Stimulated activated naive CD8-positive, alpha-beta T cell treated with anti-CD3 and anti-CD28 coated beads, Interleukin-15, Interleukin-2, amounts not matched to agents 100 ng/mL and 50 ng/mL, for 24 hours (primary cell): ENCODE data around the gene NCK1.
"Not testable (repeated sequence)": the region's sequence is repeated elsewhere in the genome, so short reads cannot be mapped to it uniquely, and the experiment has no call there.

ENCODE experiments used
- H3K27ac Mint-ChIP-seq: one replicate; pipeline ENCODE4 v1.8.0; 2021; ENCODE audit warnings: mild to moderate bottlenecking, mixed read lengths
- H3K27me3 Mint-ChIP-seq: one replicate; pipeline ENCODE4 v1.8.0; 2021; ENCODE audit warnings: mixed read lengths
- H3K36me3 Mint-ChIP-seq: one replicate; pipeline ENCODE4 v1.8.0; 2021; ENCODE audit warnings: low read depth, mixed read lengths
- H3K4me1 Mint-ChIP-seq: one replicate; pipeline ENCODE4 v1.8.0; 2021; ENCODE audit warnings: low read depth, mixed read lengths
- H3K4me3 Mint-ChIP-seq: one replicate; pipeline ENCODE4 v1.8.0; 2021; ENCODE audit warnings: mild to moderate bottlenecking, mixed read lengths
- H3K9me3 Mint-ChIP-seq: one replicate; pipeline ENCODE4 v1.8.0; 2021; ENCODE audit warnings: mixed read lengths

NCK1 gene

DNA sequence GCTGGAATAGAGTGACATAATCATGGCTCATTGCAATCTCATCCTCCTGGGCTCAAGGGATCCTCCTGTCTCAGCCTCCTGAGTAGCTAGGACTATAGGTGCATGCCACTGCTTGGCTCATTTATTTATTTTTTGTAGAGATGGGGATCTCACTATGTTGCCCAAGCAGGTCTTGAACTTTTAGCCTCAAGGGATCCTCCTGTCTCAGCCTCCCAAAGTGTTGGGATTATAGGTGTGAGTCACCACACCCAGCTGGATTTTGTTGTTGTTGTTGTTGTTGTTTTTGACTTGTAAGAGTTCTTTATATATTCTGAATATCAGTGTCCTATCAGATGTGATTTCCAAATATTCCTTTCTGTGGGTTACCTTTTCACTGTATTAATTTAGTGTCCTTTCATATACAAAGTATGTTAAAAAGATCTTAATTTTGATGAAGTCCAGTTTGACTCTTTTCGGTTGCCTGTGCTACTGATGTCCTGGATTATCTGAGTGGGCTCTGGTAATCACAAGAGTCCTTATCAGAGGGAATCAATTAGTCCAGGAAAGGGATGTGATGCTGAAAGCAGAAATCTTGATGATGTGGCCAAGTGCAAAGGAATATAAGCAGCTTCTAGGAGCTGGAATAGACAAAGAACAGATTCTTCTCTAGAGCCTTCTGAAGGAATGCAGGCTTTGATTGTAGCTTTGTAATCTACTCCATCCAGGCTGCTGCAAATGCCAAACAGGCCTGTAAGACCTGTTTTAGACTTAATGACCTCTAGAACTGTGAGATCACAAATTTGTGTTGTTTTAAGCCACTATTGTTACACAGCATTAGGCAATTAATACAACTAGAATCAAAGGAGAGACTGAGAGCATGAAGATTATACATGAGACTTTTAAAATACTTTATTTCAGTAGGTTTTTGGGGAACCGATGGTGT lies 30.2 kb downstream of the NCK1 start:
- peaks cover 47% of the 10 kb centered on the region for H3K36me3 Mint-ChIP-seq
- peaks cover 8% of the 10 kb centered on the region for H3K9me3 Mint-ChIP-seq
- H3K27me3 Mint-ChIP-seq = no peaks in the 10 kb centered on the region
- peaks cover 57% of the 10 kb centered on the region for H3K4me1 Mint-ChIP-seq
- H3K4me3 Mint-ChIP-seq = no peak overlapping the region
- no peak overlapping the region for H3K27ac Mint-ChIP-seq

- Mint-ChIP-seq H3K27ac (no peak overlapping the region), H3K9me3 (peaks cover 8% of the 10 kb centered on the region), H3K4me3 (no peak overlapping the region), H3K4me1 (peaks cover 59% of the 10 kb centered on the region), H3K27me3 (no peaks in the 10 kb centered on the region), H3K36me3 (peaks cover 42% of the 10 kb centered on the region)
These were observed 31.9 kb downstream of the NCK1 start for GRCh38 chr3:136893848-136894443.

DNA sequence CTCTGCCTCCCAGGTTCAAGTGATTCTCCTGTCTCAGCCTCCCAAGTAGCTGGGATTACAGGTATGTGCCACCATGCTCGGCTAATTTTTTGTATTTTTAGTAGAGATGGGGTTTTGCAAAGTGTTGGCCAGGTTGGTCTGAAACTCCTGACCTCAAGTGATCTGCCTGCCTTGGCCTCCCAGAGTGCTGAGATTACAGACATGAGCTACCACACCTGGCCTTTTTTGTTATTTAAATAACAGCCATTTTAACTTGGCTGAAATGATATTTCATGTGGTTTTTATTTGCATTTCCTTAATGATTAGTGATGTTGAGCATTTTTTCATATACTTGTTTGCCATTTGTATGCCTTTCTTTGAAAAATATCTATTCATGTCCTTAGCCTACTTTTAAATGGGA lies 35.2 kb downstream of the NCK1 start:
- H3K36me3 Mint-ChIP-seq = peaks cover 40% of the 10 kb centered on the region
- H3K27ac Mint-ChIP-seq = not testable (repeated sequence)

GRCh38 chr3:136898549-136898948 lies 36.5 kb downstream of the NCK1 start:
- H3K36me3 Mint-ChIP-seq = peaks cover 43% of the 10 kb centered on the region
- no peak overlapping the region for H3K27ac Mint-ChIP-seq
- H3K4me1 Mint-ChIP-seq = peaks cover 69% of the 10 kb centered on the region
- H3K9me3 Mint-ChIP-seq = peaks cover 16% of the 10 kb centered on the region
- H3K4me3 Mint-ChIP-seq = no peak overlapping the region
- H3K27me3 Mint-ChIP-seq = no peaks in the 10 kb centered on the region

More for the DNA sequence above, 35.2 kb downstream of the NCK1 start:
- H3K27me3 Mint-ChIP-seq, H3K4me3 Mint-ChIP-seq: not testable (repeated sequence)
- Mint-ChIP-seq H3K4me1 (peaks cover 73% of the 10 kb centered on the region), H3K9me3 (peaks cover 12% of the 10 kb centered on the region)

- H3K9me3 Mint-ChIP-seq = peaks cover 16% of the 10 kb centered on the region
- H3K4me3 Mint-ChIP-seq = no peak overlapping the region
- no peak overlapping the region for H3K27ac Mint-ChIP-seq
- H3K27me3 Mint-ChIP-seq = no peaks in the 10 kb centered on the region
- H3K36me3 Mint-ChIP-seq = peaks cover 44% of the 10 kb centered on the region
- H3K4me1 Mint-ChIP-seq = peaks cover 65% of the 10 kb centered on the region
These were observed 36.9 kb downstream of the NCK1 start for GRCh38 chr3:136898954-136899353.

- Mint-ChIP-seq H3K4me3 (no peak overlapping the region), H3K36me3 (peaks cover 49% of the 10 kb centered on the region)
These were observed 37.7 kb downstream of the NCK1 start for GRCh38 chr3:136899622-136900158.

GRCh38 chr3:136900694-136901093 lies 38.7 kb downstream of the NCK1 start:
- H3K36me3 Mint-ChIP-seq = peaks cover 53% of the 10 kb centered on the region
- not testable (repeated sequence) for H3K4me3 Mint-ChIP-seq, H3K27me3 Mint-ChIP-seq
- peaks cover 16% of the 10 kb centered on the region for H3K9me3 Mint-ChIP-seq
- H3K27ac Mint-ChIP-seq = peak overlapping the region; percentile 29
- H3K4me1 Mint-ChIP-seq = peaks cover 64% of the 10 kb centered on the region

More at GRCh38 chr3:136899622-136900158, 37.7 kb downstream of the NCK1 start:
- H3K27me3 Mint-ChIP-seq = no peaks in the 10 kb centered on the region
- peaks cover 59% of the 10 kb centered on the region for H3K4me1 Mint-ChIP-seq
- H3K9me3 Mint-ChIP-seq = peaks cover 16% of the 10 kb centered on the region
- H3K27ac Mint-ChIP-seq = peak overlapping the region; percentile 75

GRCh38 chr3:136901391-136901790 lies 39.4 kb downstream of the NCK1 start:
- H3K27me3 Mint-ChIP-seq = no peaks in the 10 kb centered on the region
- peaks cover 16% of the 10 kb centered on the region for H3K9me3 Mint-ChIP-seq
- no peak overlapping the region for H3K4me3 Mint-ChIP-seq
- peaks cover 58% of the 10 kb centered on the region for H3K36me3 Mint-ChIP-seq
- H3K4me1 Mint-ChIP-seq = peaks cover 66% of the 10 kb centered on the region
- no peak overlapping the region for H3K27ac Mint-ChIP-seq

DNA sequence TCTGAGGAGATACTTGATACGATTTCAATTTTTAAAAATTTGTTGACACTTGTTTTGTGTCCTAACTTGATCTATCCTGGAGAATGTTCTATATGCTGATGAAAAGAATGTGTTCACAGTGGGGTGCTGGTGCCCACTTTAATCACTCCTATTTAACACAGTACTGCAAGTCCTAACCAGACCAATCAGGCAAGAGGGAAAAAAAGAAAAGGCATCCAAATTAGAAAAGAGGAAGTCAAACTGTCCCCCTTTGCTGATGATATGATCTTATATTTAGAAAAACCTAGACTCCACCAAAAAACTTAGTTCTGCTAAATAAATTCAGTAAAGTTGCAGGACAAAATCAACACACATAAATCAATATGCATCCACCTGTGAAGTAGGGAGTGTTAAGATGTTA lies 40.5 kb downstream of the NCK1 start:
- H3K4me3 Mint-ChIP-seq, H3K27me3 Mint-ChIP-seq, H3K27ac Mint-ChIP-seq: not testable (repeated sequence)
- Mint-ChIP-seq H3K4me1 (peaks cover 71% of the 10 kb centered on the region), H3K9me3 (peaks cover 16% of the 10 kb centered on the region), H3K36me3 (peaks cover 58% of the 10 kb centered on the region)

DNA sequence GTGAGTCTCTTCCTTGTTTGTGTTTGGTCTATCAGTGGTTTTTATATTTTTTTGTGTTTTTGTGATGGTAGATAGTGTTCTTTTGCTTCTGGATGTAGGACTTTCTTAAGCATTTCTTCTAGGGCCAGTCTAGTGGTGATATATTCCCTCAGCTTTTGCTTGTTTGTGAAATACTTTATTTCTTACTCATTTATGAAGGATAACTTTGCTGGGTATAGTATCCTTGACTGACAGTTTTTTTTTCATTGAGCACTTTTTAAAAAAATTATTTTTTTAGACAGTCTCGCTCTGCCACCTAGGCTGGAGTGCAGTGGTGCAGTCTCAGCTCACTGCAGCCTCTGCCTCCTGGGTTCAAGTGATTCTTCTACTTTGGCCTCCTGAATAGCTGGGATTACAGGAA lies 41.9 kb downstream of the NCK1 start:
- H3K27me3 Mint-ChIP-seq = no peaks in the 10 kb centered on the region
- H3K4me3 Mint-ChIP-seq = no peak overlapping the region
- peaks cover 58% of the 10 kb centered on the region for H3K36me3 Mint-ChIP-seq
- no peak overlapping the region for H3K27ac Mint-ChIP-seq
- peaks cover 78% of the 10 kb centered on the region for H3K4me1 Mint-ChIP-seq
- peaks cover 16% of the 10 kb centered on the region for H3K9me3 Mint-ChIP-seq

GRCh38 chr3:136904746-136905145 lies 42.7 kb downstream of the NCK1 start:
- Mint-ChIP-seq H3K27me3 (no peaks in the 10 kb centered on the region), H3K27ac (no peak overlapping the region), H3K9me3 (peaks cover 16% of the 10 kb centered on the region), H3K4me1 (peaks cover 78% of the 10 kb centered on the region), H3K36me3 (peaks cover 54% of the 10 kb centered on the region), H3K4me3 (no peak overlapping the region)

GRCh38 chr3:136905549-136905948 lies 43.5 kb downstream of the NCK1 start:
- H3K4me1 Mint-ChIP-seq = peaks cover 78% of the 10 kb centered on the region
- peaks cover 16% of the 10 kb centered on the region for H3K9me3 Mint-ChIP-seq
- H3K27ac Mint-ChIP-seq = peak overlapping the region; percentile 63
- peaks cover 46% of the 10 kb centered on the region for H3K36me3 Mint-ChIP-seq
- H3K27me3 Mint-ChIP-seq = no peaks in the 10 kb centered on the region
- no peak overlapping the region for H3K4me3 Mint-ChIP-seq

- Mint-ChIP-seq H3K9me3 (peaks cover 10% of the 10 kb centered on the region), H3K4me1 (peaks cover 77% of the 10 kb centered on the region)
These were observed 44.7 kb downstream of the NCK1 start for GRCh38 chr3:136906725-136907124.

GRCh38 chr3:136908297-136908696 lies 46.3 kb downstream of the NCK1 start:
- Mint-ChIP-seq H3K36me3 (peaks cover 45% of the 10 kb centered on the region), H3K4me1 (peaks cover 78% of the 10 kb centered on the region), H3K4me3 (no peak overlapping the region), H3K9me3 (no peaks in the 10 kb centered on the region), H3K27me3 (no peaks in the 10 kb centered on the region), H3K27ac (peak overlapping the region; percentile 4)

More at GRCh38 chr3:136906725-136907124, 44.7 kb downstream of the NCK1 start:
- no peaks in the 10 kb centered on the region for H3K27me3 Mint-ChIP-seq
- peaks cover 43% of the 10 kb centered on the region for H3K36me3 Mint-ChIP-seq
- H3K4me3 Mint-ChIP-seq = no peak overlapping the region
- no peak overlapping the region for H3K27ac Mint-ChIP-seq

DNA sequence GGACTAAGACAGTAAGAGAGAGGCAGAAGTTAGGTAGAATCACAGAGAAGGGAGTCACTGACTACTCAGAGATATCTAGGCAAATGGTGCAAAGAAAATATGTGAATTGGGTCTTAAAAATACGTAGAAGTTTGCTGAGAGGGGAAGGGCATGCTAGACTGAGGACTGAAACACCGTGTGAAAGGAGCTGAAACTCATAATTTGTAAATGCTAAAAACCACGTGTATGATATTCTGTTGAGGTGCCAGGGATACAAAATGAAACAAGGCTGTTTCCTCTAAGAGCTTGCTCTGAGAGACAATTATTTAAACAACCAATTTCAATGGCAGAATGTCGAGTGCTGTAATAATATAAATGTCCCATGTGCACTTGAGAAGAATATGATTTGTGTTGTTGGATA lies 47.2 kb downstream of the NCK1 start:
- Mint-ChIP-seq H3K36me3 (peaks cover 42% of the 10 kb centered on the region), H3K27me3 (no peaks in the 10 kb centered on the region), H3K4me1 (peaks cover 83% of the 10 kb centered on the region), H3K9me3 (no peaks in the 10 kb centered on the region), H3K4me3 (no peak overlapping the region), H3K27ac (peak overlapping the region; percentile 66)
